HG03439 (cell line): ENCODE results near the gene CMTM8.

Experiments used
- ATAC-seq: cut with Tn5 transposase; IDR thresholded peaks from one replicate; pipeline ENCODE4 v1.9.1; 2021; ENCODE audit warnings: mild to moderate bottlenecking, moderate library complexity; ENCODE audit not compliant: unreplicated experiment

CMTM8 gene

GRCh38 chr3:32405711-32406323 is 167.3 kb downstream of the CMTM8 start:
- ATAC-seq: no peak

DNA sequence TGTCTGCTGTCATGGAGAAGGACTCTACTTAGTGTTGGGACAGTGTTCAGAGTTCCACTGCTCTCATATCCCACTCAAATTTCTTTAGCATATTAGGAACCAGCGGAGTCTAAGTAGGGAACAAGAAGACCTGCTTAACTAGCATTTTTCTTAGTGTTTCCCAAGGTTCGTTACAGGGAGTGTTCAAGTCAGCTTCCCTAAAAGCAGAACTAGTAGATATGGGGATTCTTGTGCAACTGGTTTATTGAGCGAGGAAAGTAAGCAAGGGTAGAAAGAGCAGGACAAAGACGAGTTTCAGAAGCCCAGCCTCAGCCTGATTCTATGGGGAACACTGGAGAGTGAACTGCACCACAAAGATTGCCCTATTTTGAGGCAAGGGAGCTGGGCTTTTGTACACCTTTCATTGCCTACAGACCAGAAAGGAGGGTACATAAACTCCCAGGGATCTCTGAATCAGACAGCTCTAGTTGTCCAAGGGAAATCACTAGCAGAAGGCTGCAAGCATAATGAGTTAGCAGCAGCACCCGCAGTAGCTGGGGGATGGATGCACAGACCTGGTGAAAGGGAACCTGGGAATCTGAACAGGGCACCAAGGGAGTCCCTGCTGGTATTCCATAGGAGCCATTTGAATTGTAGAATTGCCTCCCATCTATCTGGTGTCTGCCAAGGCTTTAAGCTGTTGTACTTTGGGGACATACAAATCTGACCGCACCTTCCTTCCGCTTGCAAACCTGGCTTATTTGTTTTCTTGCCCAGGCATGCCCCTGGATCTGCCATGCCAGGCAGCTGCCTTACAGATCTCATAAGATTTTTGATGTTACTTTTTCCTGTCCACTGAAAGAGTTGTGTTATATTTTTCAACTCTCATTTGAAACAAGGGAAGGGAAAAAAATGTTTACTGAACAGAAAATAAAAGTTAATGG is 168.3 kb downstream of the CMTM8 start:
- ATAC-seq: no peak

DNA sequence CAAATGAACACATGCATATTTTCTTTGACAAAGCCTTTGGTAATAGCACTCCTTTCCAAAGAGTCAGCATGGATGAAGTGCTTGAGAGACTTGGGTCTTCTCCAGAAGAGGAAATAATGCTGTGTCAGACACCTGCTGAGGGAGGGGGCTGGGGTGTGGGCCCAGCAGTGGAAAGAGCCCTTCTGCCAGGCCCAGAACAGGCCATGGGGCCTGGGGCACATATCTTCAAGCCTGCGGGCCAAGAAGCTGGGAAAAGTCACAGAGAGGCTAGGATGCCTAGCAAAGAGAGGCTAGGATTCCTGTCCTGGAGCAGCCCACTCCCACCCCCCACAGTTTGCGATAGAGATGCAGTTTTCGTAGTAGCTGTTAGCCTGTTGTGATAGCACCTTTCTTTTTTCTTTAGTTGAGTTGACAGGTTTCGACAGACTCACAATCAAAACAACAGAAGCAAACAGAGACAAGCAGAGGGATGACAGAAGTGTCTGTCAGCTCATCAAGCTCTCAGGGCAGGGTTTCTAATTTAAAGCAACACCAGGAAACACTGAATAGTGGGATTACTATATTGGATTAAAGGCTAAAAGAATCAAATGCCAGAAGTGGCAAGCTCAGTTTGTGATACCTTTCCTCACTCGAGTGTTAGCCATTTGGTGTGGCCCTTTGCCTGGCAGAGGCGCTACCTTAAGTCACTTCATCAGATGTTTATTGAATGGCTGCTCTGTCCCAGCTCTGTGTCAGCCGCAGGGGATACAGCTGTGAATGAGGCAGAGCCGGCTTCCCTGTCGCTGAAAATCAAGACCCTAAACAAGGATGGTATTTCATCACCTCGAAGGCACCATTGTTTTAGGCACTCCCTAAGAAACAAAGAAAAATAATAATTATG is 172.1 kb downstream of the CMTM8 start:
- no peak for ATAC-seq

DNA sequence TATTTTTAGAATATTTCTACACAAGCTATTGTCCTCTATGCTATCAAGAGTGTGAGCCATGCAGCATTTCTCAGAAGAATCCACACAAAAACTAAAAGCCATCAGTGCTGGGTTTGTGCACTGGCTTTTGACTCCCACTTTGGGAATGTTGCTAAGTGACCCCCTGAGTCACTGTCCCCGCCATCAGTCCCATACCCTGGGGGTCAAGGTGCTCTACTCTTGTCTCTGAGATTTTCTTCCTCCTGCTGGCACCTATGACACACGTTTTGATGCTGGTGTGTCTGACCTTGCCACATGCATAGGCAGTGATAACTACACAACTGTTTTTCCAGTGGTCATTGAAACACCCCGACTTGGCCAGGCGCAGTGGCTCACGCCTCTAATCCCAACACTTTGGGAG is 173.0 kb downstream of the CMTM8 start:
- ATAC-seq: no peak

GRCh38 chr3:32412887-32413286 is 174.4 kb downstream of the CMTM8 start:
- ATAC-seq: no peak

- ATAC-seq: no peak
These were observed 175.5 kb downstream of the CMTM8 start for GRCh38 chr3:32413845-32414521.

DNA sequence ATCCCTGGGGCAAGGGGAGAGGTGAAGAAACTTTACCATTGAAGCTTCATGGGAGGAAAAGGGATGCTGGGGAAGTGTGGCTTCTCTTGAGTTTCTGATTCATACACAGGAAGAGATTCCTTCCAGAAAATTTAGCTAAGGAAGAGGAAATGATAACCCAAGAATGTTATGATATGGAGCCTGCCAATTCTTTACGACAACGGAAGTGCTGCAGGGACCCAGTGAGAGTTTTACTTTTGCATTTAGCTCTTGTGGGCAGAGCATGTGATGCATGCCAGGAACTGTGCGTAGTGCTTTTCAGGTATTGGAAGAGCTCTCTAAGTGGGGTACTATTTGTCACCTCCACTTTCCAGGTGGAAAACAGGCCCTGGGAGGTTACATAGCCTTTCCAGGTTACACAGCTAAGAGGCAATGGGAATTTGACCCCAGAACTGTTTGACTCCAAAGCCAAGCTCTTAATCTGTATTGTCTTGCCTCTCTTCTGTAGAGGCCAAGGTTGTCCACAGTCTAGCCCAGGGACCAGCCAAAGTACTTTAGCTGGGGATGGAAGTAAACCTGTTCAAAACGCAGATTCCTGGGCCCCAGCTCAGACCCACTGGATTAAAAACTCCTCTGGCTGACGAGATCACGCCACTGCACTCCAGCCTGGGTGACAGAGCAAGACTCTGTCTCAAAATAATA is 176.2 kb downstream of the CMTM8 start:
- no peak for ATAC-seq

DNA sequence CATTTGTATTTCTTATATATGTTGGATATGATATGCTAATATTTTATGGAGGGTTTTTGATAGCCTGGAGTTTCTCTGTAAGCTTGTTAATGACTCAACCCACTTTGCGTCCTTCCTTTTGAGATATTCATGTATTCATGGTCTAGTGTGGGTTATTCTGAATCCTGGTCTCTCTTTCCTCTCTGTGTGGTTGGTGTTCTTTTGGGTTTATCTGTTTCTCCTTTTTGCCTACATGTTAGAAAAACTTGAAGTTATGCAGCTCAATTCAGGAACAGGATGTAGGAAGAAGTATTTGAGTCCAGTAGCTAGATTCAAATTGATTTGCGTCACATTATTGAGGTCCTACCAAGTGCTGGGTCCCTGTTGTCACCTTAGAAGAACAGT is 181.3 kb downstream of the CMTM8 start:
- no peak for ATAC-seq
